HG03066 (cell line): ENCODE data around the gene VPS36.
"Not testable (repeated sequence)": the region's sequence is repeated elsewhere in the genome, so short reads cannot be mapped to it uniquely, and the experiment has no call there.

Experiments used
- ATAC-seq: cut with Tn5 transposase; IDR thresholded peaks from one replicate; pipeline ENCODE4 v1.9.1; 2021; ENCODE audit warnings: low read depth; ENCODE audit not compliant: unreplicated experiment

Gene VPS36, protein sequence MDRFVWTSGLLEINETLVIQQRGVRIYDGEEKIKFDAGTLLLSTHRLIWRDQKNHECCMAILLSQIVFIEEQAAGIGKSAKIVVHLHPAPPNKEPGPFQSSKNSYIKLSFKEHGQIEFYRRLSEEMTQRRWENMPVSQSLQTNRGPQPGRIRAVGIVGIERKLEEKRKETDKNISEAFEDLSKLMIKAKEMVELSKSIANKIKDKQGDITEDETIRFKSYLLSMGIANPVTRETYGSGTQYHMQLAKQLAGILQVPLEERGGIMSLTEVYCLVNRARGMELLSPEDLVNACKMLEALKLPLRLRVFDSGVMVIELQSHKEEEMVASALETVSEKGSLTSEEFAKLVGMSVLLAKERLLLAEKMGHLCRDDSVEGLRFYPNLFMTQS

DNA sequence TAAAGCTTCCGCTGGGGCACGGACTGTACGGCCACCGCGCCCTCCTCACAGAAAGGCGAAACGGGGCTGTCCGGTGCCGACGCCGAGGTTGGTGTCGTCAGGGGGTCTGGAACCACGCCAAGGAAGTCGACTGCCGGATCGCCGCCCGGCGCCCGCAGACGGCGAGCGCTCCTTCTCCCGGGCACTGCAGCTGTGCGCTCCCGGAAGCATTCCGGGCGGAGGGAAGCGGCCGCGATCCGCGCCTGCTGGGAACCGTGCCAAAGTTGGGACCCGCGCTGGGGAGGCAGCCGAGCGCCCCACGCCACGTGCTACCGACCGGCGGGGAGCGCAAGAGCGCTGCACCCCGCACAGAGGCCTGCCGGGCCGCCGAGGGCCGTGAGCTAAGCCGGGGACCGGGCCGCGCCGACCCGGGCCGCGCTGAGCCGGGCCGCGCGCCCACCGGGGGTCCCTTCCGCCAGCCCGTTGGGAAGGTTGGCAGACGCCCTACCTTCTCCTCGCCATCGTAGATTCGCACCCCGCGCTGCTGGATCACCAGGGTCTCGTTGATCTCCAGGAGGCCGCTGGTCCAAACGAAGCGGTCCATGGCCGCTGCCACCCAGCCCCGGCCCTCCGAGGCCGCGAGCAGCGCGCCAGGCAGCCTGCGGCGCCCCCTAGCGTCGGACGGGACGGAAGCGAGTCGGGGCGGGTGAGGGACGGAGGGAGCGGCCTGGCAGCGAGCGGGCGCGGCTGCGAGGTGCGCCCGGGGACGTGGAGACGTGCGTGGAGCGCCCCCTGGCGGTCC, at the start of gene VPS36:
Gene VPS36, minus strand, starts transcription at position 623 of the 781 bp plus-strand sequence. Its CDS starts 40 bp downstream, at position 583.
- peak; percentile 55 for ATAC-seq

DNA sequence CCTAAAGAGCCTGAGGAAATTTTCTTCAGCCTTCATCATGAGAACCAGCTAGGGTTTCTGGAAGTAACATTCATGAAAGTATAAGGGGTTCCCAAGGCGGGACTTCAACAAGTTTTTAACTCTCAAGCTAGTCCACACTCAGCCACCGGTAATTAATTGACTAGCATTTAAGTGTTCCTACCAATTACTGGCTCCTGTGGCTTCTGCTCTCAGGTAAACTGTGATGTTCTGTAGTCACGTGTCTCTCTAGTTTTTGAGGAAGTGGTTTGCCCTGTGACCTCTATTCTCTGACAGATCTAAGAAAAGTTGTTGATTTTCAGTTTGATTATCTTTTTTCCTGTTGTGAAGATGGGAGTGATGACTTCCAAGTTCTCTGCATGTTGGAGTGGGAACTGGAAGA, 47.5 kb upstream of the VPS36 start:
- ATAC-seq = not testable (repeated sequence)

DNA sequence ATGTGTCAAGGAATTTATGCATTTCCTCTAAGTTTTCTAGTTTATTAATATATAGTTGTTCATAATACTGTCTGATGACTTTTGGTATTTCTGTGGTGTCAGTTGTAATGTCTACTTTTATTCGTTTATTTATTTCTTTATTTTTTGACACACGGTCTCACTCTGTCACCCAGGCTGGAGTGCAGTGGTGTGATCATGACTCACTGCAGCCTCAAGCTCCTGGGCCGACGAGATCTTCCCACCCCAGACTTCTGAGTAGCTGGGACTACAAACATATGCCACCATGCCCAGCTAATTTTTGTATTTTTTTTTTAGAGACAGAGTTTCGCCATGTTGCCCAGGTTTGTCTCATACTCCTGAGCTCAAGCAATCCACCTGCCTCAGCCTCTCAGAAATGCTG, 43.8 kb upstream of the VPS36 start:
- not testable (repeated sequence) for ATAC-seq

DNA sequence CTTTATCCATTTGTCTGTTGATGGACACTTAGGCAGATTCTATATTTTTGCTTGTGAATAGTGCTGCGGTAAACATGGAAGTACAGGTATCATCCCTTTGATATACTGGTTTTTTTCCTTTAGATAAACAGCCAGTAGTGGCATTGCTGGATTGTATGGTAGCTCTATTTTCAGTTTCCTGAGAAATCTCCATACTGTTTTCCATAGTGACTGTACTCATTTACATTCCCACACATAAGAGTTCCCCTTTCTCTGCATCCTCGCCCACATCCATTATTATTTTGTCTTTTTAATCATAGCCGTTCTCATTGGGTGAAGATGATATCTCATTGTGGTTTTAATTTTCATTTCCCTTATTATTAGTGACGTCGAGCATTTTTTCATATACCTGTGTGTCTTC, 40.6 kb upstream of the VPS36 start:
- not testable (repeated sequence) for ATAC-seq

DNA sequence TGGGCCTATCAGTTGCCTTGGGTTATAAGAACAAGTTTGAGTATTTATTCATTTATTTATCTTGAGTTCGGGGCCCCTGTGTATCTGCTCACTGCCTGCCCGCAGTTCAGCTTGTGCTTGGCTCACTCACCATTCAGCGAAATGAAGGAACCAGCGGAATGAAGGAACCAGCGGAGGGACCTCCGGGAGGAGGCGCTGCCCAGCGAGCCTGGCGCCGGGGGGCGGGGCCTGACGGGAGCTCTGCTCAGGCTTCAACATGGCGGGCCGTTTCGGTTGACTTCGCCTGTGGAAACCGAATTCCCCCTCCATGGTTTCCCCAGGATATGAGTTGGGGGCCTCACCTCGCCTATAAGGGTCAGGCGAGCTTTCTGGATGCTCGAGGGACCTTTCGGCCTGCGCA, 38.3 kb upstream of the VPS36 start:
- ATAC-seq = not testable (repeated sequence)

DNA sequence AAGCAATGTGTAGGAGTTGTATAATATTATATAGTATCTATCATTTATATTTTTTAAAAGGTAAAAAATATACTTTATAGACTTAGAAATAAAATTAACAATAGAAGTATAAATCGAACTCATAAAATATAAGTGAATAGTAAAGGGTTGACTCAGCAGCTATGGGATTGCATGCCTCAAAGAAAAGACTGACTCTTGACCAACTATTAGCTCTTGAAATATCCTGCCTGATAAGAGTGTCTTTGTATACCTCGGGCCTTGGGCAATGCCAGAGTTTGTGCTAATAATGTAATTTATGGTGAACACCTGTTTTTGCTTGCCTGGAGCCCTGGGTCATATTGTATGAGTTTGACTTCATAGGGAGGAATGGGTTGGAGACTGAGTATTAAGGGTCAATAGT, 36.6 kb upstream of the VPS36 start:
- not testable (repeated sequence) for ATAC-seq

DNA sequence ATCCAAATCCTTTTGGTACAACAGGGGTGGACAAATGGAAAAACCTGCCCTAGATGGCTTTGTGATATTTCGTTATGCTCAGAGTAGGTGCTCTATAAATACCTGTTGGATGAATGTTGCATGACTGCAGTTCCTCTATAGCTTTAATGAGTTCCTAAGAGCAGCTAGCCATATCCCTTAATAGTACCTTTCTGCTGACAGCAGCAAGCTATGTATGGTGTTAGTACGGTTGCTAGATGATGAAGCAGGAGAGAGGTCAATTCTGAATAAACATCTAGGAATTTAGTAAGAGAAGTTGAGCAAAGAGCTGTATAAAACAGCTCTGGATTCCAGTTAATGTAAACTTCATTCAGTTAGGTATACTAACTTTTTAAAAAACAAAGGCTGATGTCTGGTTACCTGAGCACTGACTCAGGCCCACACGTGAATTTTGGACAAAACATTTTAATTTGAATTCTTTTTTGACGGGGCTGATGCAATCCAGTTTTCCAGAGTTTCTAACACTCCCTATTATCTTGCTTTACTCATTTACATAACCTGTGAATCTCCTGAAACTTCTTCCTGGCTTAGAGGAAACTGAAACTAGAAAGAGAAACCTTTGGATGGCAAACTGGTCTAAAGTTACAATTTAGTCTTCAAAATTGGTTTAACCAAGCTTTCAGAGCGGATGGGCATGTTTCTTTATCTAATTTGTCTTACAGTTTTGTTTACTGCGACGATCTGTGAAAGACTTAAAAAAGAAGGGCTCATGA, 30.4 kb upstream of the VPS36 start:
- ATAC-seq = not testable (repeated sequence)

DNA sequence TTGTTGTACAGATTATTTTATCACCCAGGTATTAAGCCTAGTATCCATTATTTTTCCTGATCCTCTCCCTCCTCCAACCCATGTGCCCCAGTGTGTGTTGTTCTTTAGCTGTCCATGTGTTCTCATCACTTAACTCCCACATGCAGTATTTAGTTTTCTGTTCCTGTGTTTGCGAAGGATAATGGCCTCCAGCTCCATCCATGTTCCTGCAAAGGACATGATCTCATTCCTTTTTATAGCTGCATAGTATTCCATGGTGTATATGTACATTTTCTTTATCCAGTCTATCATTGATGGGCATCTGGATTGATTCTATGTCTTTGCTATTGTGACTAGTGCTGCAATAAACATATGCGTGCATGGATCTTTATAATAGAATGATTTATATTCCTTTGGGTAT, 18.1 kb upstream of the VPS36 start:
- ATAC-seq = not testable (repeated sequence)

DNA sequence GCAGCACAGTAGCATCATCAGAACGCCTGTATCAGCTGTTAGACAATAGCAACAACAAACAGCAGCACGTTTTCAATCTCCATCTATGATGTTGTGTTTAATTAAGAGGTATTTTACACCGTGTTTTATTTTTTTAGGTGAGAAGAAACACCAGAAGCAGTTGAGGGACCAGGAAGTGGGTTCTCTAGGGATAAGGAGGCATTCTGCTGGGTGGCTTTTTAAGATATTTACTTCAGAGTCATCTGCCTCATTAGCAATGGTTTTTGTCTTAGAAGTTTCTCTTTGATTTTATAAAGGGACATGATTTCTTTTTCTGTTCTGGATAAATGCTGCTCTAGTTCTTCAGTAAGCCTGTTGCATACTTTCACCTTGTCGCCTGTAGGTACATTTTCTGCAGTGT, 13.1 kb upstream of the VPS36 start:
- no peak for ATAC-seq

DNA sequence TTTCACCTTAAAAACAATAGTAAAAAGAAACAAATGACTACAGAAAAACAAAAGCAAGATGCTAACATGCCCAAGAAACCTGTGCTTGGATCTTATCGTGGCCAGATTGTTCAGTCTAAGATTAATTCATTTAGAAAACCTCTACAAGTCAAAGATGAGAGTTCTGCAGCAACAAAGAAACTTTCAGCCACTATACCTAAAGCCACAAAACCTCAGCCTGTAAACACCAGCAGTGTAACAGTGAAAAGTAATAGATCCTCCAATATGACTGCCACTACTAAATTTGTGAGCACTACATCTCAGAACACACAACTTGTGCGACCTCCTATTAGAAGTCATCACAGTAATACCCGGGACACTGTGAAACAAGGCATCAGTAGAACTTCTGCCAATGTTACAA, 10.8 kb upstream of the VPS36 start:
- no peak for ATAC-seq

DNA sequence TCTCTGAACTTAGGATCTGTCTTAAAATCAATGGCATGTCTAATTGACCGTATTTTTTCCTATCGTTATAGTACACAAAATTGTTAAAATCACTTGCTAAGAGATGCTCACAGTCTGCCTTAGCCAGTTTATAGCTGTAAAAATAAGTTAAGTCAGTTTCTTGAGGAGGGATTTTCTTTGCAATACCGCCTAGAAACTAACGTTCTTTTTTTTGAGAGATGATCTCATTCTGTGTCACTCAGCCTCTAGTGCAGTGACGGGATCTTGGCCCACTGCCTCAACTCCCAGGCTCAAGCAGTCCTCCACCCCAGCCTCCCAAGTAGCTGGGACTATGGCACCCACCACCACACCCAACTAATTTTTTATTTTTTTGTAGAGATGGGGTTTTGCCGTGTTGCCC, 9.2 kb upstream of the VPS36 start:
- no peak for ATAC-seq

DNA sequence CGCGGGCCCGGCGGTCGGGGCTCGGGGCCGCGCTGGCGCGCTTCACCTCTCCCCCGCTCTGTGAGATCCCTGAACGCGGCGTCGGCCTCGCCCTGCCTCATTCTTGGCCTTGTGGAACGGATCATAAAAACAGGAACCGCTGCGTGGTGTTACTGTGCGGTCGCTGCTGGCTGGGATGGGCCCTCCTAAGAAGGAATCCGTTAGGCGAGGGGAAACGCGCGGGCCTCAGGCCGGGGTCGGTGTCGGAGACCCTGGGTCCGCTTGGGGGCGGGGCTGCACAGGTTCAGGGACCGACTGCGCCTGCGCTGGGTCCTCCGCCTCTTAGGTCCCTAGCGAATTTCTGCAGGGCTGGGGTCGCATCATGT, 5.2 kb upstream of the VPS36 start:
- ATAC-seq = peak; percentile 27

DNA sequence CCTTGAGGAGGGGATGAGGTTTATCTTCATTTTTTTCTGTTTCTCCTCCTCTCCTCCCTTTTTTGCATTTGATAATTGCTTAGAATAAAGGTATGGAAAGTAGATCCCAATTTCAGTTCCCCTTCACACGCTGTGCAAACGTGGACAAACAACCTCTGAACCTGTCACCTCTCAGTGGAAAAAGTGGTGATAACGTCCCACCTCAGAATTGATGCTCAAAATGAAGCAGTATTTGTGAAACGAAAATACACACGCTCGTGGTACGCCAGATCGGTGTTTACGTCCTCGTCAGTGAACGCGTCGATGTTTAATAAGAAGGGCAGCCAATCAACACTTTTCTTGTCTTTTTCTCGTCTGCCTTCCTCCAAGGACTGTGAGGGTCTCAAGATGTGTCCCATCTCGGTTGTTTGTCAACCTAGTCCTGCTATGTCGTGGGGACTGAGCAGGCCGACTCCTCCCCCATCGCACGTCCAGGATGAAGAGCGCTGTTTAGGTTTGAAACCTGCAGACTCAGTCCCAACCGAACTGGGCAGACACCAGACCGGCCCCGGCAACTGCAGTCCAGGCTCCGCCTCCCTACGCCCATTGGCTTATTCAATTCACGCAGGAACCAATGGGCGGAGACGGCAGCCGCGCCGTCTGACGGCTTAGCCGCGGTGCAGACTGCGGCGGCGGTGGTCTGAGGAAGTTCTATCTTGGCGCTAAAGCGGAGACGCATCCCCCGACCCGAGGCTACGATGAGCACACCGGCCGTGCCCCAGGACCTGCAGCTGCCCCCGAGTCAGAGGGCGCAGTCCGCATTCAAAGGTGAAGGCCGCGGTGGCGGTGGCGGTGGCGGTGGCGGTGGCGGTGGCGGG, 4.6 kb upstream of the VPS36 start, which contains the start of gene CKAP2:
Gene CKAP2, plus strand, starts transcription at position 659 of the 857 bp plus-strand sequence. Its CDS starts 79 bp downstream, at position 738.
- ATAC-seq = peak; percentile 71

DNA sequence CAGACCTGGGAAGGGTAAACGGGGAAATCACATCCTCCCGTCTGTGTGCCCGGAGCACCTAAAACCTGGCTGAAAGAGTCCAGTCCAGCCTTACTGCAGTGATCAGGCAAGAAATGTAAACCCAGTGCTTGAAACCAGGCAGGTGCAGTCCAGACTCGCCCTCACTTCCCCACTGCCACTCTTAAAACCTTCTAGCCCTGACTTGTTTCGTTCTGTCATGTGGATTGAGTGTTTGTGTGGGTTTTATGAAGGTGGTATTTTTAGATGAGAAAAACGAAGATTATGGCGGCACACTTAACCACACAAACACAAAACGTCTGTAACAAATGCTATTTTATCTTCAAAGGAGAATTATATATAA, 4.0 kb upstream of the VPS36 start:
- ATAC-seq = peak; percentile 41

DNA sequence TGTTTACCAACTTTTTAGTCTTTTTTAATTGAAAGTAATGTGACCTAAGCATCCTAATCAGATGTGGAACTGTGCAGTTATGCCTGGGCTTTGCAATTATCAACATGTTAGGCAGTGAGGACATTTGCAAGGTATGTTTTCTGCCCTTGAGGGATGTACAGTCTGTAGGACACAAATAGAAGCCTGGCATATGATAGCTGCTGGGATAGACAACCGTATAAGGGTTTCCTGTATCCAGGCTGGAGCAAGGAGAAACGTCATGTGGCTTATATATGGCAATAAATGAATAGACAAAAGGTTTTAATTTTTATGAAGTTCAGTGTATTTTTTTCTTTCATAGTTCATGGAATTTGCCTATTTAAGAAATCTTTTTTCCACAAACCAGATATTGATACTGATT, 2.0 kb upstream of the VPS36 start:
- no peak for ATAC-seq

DNA sequence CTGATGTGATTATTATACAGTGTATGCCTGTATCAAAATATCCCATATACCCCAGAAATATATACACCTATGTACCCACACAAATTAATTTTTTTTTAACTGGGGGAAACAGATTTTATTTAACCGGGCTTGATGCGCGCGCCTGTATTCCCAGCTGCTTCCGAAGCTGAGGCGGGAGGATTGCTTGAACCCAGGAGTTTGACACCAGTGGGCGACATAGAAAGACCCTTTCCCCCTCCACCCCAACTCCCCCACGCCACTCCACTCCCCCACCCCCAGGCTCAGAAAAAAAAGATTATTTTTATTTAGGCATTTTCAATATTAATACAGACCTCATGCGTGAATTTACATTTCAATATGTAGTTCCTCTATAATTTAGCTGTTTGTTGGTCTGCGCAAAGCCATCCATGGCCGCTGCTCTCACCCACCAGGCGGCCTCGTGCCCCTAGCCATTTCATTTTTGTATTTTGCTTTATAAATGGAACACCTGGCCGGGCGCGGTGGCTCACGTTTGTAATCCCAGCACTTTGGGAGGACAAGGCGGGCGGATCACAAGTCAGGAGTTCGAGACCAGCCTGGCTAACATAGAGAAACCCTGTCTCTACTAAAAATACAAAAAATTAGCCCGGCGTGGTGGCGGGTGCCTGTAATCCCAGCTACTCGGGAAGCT, 836 bp upstream of the VPS36 start:
- ATAC-seq = no peak

DNA sequence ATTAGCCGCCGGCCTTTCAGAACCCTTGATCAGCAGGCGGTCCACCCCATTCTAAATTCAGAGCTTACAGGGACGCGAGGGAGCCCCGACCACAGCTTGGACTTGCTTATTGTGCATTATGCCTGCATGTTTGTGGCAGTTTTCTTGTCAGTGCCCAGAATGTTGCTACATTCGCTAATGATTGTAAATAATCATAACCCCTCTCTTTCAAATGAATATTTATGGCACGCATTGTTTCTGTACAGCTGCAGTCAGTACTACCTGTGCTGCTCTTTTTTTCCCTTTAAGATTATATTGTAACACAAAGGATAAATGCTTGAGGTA, 321 bp upstream of the VPS36 start:
- ATAC-seq = no peak

DNA sequence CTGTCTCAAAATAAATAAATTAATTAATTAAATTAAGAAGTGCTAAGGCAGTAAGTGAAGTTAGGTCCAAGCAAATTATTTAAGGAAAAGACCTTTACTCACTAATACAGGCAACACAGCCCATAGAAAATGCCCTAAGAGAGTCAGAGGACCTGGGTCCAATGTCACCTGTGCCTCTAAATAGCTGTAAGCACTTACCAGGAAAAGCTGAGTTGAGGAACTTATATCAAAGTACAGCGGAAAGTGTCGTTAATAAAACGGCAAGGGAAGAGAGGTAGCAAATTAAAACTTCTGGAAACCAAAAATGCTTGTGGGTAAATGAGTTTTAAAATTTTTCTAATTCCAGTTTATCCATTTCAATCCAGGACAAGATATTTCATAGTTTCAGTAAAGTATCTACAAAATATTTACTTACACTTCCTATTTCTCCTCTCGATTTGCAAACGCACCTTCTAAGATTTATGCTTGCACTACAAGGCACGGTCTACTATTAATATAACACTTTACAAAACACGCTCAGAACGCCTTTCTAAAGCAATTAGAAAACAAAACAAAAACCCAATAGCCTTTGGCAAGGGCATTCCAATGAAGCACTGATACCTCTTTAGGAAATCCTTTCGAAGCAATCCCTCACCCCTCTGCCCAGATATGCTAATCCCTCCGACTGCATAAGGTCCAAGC, 963 bp downstream of the VPS36 start:
- no peak for ATAC-seq

DNA sequence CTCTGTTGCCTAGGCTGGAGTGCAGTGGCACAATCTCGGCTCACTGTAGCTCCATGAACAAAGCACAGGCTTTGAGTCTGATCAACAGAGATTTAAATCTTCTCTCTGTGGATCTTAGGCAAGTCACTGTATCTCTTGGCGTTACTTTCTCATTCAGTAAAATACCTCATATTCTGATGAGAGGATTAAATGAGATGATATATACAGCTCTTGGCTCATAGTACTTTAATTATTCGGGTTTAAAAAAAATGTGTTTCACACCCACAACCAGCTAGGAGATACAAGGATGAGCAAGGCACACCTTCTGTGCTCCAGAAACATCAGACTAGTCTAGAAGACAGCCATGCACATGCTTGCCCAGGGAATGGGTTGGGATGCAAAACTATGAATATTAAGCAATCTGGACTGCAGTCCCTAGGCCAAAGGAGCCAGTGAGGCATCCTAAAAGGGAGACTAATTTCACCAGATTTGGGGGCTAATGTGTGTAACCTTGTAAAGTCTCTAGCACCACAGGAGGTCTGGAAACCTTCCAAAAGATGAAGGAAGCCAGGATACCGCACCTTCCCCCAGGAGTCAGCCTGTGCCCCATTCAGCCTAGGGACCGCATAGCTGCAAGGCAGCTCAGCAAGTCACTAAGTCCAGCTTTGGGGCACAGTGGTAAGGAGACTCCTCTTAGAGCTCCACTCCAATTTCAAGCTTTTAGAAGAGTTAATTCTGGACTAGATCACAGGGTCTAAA, 2.5 kb downstream of the VPS36 start:
- ATAC-seq = no peak
